Lower lobe of right lung (tissue), 2 donors: ENCODE measurements around the gene LAMA2. TPM values are rescaled to one million over a fixed set of nuclear protein-coding genes. Genes with fewer than 3 reads are reported as not detected.

Experiments used
- ATAC-seq, 2 donors: fragments of 200-7000 bp; cut with Tn5 transposase; one replicate each; pipeline ENCODE4 v1.9.1; 2020 to 2022; ENCODE audit warnings: mild to moderate bottlenecking in 2 of 2, moderate library complexity in 2 of 2
- DNase-seq: peaks from one replicate; pipeline ENCODE4 v3.0.0-alpha.2; 2020
- H3K27ac ChIP-seq: fragments of 200-600 bp; one replicate; pipeline ENCODE4 v1.8.0; 2022
- H3K27me3 ChIP-seq: fragments of 200-600 bp; one replicate; pipeline ENCODE4 v1.8.0; 2022; ENCODE audit warnings: low read depth
- H3K36me3 ChIP-seq: fragments of 200-600 bp; one replicate; pipeline ENCODE4 v1.8.0; 2022; ENCODE audit warnings: mild to moderate bottlenecking
- H3K4me1 ChIP-seq: fragments of 200-600 bp; one replicate; pipeline ENCODE4 v1.8.0; 2022
- H3K4me3 ChIP-seq: fragments of 200-600 bp; one replicate; pipeline ENCODE4 v1.8.0; 2022; ENCODE audit warnings: mild to moderate bottlenecking
- H3K9me3 ChIP-seq: fragments of 200-600 bp; one replicate; pipeline ENCODE4 v1.8.0; 2022
- intact Hi-C: fragments of 100-400 bp; cut with DNase I; formaldehyde crosslinking; loops from one replicate; pipeline ENCODE4 v1.11.0; 2022
- total RNA-seq: library from RNA; stranded (reverse); fragmentation: NEBNext Ultra II Directional; extraction: Animal tissue kit (Norgen Biotek cat#: 25700); gene quantifications from one replicate; pipeline ENCODE4 v1.2.1, GENCODE V29; 2021
- TF ChIP-seq, protein P1 (sequence below): fragments of 200-600 bp; IDR thresholded peaks from one replicate; pipeline ENCODE4 v1.8.0; 2022; ENCODE audit warnings: antibody characterized with exemption, mild to moderate bottlenecking
- donor health status: DM: no; HTN: yes; CAD: no; lungs with severe emphysema.

The LAMA2 gene
- total RNA-seq, 1 donor from 2014 or later = 49.6 TPM

DNA sequence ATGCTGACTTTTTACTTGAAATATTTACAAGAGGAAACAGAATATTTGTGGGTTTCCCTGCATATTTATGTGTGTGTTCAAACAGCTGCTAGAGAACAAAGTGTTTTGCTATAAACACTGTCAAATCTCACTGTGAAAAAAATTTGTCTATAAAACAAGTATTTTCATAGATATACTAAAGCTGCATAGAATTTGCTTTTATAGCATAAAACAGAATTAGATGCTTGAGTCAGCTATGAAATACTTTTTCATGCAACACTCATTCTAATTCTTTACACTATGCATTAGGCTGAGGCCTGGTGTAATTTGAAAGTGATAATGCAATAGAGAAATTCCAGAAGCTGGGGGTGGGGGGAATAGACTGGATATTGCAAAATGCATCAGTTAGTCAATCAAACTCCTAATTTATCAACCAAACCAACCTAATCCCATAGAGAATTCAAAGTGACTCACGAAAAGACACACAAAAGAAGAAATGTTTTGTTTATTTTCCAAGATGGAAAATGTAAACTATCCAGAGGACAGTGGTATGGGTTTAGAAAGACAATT, 148.2 kb downstream of the LAMA2 start:
- Histone ChIP-seq H3K4me1 (no peaks in the 10 kb centered on the region), H3K27ac (no peak overlapping the region), H3K36me3 (no peaks in the 10 kb centered on the region), H3K27me3 (no peaks in the 10 kb centered on the region), H3K4me3 (no peak overlapping the region), H3K9me3 (no peaks in the 10 kb centered on the region)
- ATAC-seq (no peak), DNase-seq (no peak)
- intact Hi-C loops = no loop called here
- TF ChIP-seq, protein P1, sequence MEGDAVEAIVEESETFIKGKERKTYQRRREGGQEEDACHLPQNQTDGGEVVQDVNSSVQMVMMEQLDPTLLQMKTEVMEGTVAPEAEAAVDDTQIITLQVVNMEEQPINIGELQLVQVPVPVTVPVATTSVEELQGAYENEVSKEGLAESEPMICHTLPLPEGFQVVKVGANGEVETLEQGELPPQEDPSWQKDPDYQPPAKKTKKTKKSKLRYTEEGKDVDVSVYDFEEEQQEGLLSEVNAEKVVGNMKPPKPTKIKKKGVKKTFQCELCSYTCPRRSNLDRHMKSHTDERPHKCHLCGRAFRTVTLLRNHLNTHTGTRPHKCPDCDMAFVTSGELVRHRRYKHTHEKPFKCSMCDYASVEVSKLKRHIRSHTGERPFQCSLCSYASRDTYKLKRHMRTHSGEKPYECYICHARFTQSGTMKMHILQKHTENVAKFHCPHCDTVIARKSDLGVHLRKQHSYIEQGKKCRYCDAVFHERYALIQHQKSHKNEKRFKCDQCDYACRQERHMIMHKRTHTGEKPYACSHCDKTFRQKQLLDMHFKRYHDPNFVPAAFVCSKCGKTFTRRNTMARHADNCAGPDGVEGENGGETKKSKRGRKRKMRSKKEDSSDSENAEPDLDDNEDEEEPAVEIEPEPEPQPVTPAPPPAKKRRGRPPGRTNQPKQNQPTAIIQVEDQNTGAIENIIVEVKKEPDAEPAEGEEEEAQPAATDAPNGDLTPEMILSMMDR = no peak

DNA sequence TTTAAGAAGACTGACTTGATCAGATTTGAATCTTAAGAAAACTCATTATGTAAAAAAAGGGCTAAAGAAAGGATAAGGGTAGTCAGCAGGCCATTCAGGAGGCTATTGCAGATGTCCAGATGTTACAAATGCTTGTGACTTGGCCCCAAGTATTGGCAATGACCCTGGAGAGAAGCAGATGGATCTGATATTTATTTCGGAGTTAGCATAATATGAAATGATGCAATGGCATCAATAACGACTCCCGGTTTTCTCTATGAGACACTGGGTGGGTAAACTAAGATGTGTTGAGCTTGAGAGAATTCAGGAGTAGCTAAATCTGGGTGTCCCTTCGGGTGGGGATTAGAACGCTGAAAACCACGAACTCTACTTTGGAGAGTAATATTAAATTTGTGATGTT, 149.7 kb downstream of the LAMA2 start:
- TF ChIP-seq, protein P1 = no peak
- H3K27me3 ChIP-seq = no peaks in the 10 kb centered on the region
- no peaks in the 10 kb centered on the region for H3K4me1 ChIP-seq
- ATAC-seq (no peak), DNase-seq (no peak)
- H3K36me3 ChIP-seq = no peaks in the 10 kb centered on the region
- no peak overlapping the region for H3K27ac ChIP-seq
- no peak overlapping the region for H3K4me3 ChIP-seq
- intact Hi-C loops = no loop called here
- no peaks in the 10 kb centered on the region for H3K9me3 ChIP-seq

DNA sequence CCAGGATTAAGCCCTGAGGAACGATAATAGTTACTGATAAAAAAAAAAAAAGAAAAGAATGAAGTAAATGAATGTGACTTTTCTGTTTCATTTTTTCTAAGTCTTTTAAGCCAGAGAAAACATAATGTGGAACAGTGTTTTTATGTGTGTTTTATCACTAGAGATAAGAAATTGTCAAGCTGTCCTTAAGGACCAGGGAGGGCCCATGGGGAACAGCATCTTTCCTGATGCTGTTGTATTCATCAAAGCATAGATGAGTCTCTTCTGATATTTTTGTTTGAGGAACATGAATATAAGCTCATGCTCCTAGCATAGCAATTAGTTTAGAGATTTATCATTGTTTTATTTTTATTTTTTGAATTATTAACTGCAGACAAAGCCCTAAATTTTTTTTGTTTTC, 150.2 kb downstream of the LAMA2 start:
- no peaks in the 10 kb centered on the region for H3K36me3 ChIP-seq
- TF ChIP-seq, protein P1 = no peak
- DNase-seq = no peak
- H3K27ac ChIP-seq = no peak overlapping the region
- no peaks in the 10 kb centered on the region for H3K27me3 ChIP-seq
- intact Hi-C loops = no loop called here
- no peak overlapping the region for H3K4me3 ChIP-seq
- H3K9me3 ChIP-seq = no peaks in the 10 kb centered on the region
- no peak for ATAC-seq
- H3K4me1 ChIP-seq = no peaks in the 10 kb centered on the region

DNA sequence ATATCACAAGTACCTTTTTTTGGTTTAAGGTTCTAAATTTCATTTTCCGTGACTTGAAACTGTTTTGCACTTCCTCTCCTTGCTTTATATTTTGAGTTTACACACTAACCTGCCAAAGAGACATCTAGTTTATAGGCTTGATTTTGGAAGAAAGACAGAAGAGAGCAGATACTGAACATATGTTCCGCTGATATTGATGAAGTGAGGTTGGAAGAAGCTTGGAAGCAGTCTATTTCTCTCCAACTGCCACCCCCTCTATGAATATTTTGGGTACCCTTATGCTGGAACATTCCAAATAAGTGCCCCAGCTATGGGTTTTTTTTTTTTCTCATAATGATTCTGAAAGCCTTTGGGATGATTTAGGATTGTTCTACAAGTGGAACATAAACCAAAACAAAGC, 150.6 kb downstream of the LAMA2 start:
- no peak for ATAC-seq
- TF ChIP-seq, protein P1 = no peak

DNA sequence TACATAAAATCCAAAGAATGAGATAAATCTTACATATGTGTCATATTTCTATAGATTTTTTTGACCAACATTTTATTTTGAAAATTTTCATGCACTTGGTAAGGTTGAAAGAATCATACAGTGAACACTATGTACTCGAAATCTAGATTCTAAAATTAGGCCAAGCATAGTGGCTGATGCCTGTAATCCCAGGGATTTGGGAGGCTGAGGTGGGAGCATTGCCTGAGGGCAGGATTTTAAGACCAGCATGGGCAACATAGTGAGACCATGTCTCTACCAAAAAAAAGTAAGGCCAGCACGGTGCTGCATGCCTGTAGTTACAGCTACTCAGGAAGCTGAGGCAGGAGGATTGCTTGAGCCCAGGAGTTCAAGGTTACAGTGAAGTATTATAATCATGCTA, 158.6 kb downstream of the LAMA2 start:
- no peak for ATAC-seq
- TF ChIP-seq, protein P1 = no peak
- H3K27me3 ChIP-seq = no peaks in the 10 kb centered on the region
- no peaks in the 10 kb centered on the region for H3K4me1 ChIP-seq
- no peak overlapping the region for H3K4me3 ChIP-seq
- no peak overlapping the region for H3K27ac ChIP-seq
- intact Hi-C loops = no loop called here
- DNase-seq = no peak
- no peaks in the 10 kb centered on the region for H3K9me3 ChIP-seq
- H3K36me3 ChIP-seq = no peaks in the 10 kb centered on the region

More for the DNA sequence above, 150.6 kb downstream of the LAMA2 start:
- H3K27ac ChIP-seq = no peak overlapping the region
- no peaks in the 10 kb centered on the region for H3K9me3 ChIP-seq
- DNase-seq = no peak
- no peaks in the 10 kb centered on the region for H3K4me1 ChIP-seq
- no peak overlapping the region for H3K4me3 ChIP-seq
- H3K36me3 ChIP-seq = no peaks in the 10 kb centered on the region
- intact Hi-C loops = no loop called here
- H3K27me3 ChIP-seq = no peaks in the 10 kb centered on the region

DNA sequence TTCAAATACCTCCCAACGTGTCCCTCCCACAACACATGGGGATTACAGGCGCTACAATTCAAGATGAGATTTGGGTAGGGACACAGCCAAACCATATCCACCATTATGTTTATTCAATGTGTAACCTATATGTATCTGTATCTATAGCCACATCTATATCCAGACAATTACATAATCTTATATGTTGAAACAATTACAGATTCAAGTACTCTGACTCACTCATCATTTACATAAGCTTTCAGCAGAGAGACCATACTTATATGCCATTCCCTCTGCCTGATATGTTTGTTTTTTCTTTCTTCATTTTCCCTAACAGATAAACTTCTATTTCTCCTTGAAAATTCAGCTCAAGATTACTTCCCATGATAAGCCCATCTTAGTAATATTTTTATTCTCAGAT, 163.6 kb downstream of the LAMA2 start:
- H3K27ac ChIP-seq = no peak overlapping the region
- ATAC-seq (no peak), DNase-seq (no peak)
- no peaks in the 10 kb centered on the region for H3K4me1 ChIP-seq
- no peaks in the 10 kb centered on the region for H3K27me3 ChIP-seq
- no peaks in the 10 kb centered on the region for H3K9me3 ChIP-seq
- no peak overlapping the region for H3K4me3 ChIP-seq
- TF ChIP-seq, protein P1 = no peak
- intact Hi-C loops = no loop called here
- peaks cover 8% of the 10 kb centered on the region for H3K36me3 ChIP-seq
